ENCODE data around the gene HLCS. TPM values are rescaled to one million over a fixed set of nuclear protein-coding genes. Genes with fewer than 3 reads are reported as not detected.

HLCS gene
- total and polyA plus RNA-seq, 2 donors from 2014 or later, result 4.5 to 29.6 TPM

DNA sequence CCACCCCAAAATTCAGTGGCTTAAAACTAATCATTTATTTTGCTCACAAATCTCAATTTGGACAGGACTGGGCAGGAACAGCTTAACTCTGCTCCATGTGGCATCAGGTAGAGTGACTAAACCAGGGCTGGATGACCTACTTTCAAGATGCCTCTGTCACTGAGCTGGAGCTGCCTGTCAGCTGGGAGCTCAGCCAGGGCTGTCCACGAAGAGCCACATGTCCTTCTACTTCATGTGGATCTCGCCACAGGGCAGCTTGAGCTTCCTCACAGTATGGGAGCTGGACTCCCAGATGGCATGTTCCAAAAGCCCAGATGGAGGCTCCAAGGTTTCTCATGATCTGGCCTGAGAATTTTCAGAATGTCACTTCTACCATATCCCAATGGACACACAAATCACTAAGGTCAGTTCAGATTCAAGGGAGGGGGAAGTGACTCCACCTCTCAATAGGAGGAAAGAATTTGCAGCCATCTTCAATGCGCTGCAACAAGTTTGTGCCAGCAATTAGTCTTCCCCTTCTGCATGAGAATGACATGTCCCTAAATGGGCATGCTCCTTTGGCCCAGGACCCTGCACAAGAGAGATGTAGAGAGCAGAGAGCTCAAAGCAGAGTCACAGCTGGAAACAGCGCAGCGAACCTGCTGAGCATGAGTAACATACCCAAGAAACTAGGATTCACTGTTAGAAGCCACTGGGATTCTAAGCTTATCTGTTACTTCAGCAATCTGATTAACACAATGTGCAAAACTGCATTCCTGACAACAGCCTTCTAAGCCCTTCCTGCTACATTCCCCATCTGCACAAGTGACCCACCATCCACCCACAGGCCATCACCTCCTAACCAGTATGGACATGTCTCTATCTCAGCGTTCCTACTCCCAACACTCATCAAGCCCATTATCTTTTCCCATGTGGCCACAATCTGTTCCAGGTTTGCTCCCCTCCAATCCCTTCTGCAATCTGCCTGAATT, 17.0 kb downstream of the HLCS start:
- TF ChIP-seq, protein P1, sequence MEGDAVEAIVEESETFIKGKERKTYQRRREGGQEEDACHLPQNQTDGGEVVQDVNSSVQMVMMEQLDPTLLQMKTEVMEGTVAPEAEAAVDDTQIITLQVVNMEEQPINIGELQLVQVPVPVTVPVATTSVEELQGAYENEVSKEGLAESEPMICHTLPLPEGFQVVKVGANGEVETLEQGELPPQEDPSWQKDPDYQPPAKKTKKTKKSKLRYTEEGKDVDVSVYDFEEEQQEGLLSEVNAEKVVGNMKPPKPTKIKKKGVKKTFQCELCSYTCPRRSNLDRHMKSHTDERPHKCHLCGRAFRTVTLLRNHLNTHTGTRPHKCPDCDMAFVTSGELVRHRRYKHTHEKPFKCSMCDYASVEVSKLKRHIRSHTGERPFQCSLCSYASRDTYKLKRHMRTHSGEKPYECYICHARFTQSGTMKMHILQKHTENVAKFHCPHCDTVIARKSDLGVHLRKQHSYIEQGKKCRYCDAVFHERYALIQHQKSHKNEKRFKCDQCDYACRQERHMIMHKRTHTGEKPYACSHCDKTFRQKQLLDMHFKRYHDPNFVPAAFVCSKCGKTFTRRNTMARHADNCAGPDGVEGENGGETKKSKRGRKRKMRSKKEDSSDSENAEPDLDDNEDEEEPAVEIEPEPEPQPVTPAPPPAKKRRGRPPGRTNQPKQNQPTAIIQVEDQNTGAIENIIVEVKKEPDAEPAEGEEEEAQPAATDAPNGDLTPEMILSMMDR (IDR thresholded peaks at IDR 0.05; ENCODE audit: borderline replicate concordance, extremely low read depth, insufficient read depth), result no peak
- no peak for FAIRE-seq

DNA sequence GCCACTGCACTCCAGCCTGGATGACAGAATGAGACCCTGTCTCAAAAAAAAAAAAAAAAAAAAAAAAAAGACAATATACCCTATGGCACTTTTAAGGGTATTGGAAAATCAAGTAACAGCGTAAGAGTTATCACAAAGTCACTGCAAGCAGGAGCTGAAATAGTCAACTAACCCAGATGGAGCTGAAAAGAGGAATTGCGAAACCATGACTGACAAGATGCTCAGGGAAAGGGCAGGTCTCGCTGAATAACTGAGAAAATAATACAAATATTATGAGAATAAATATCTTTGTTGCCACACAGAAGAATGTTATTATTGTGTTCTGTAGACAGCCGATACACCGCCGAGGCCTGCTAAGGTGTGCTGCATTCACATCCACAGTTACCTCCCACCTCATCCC, 17.8 kb downstream of the HLCS start:
- Histone ChIP-seq H3K4me1 (ENCODE audit: control insufficient read depth in 2 of 3, insufficient read depth in 2 of 3, low read depth in 1 of 3, low read length in 3 of 3) (no peaks in the 10 kb centered on the region), H3K4me3 (ENCODE audit: low read length in 3 of 3) (no peak overlapping the region), H3K27me3 (ENCODE audit: control insufficient read depth, insufficient read depth, low read length) (no peaks in the 10 kb centered on the region), H3K36me3 (ENCODE audit: control insufficient read depth in 2 of 3, insufficient read depth in 3 of 3, low read length in 3 of 3) (peaks cover 0 to 2% (median 0%) of the 10 kb centered on the region in 3 donors), H3K9ac (ENCODE audit: low read length in 3 of 3) (no peak overlapping the region), H3K9me3 (ENCODE audit: control insufficient read depth in 2 of 3, insufficient read depth in 1 of 3, low read length in 3 of 3) (peaks cover 0 to 6% (median 0%) of the 10 kb centered on the region in 3 donors), H3K27ac (ENCODE audit: low read depth in 2 of 2, low read length in 2 of 2) (no peak overlapping the region)
- no peak for FAIRE-seq
- TF ChIP-seq, protein P1 (IDR thresholded peaks at IDR 0.05; ENCODE audit: borderline replicate concordance, extremely low read depth, insufficient read depth), result no peak
- intact Hi-C loops (cut with DNase I), result no loop called here
- no peak for DNase-seq

More for the DNA sequence above, 17.0 kb downstream of the HLCS start:
- intact Hi-C loops (cut with DNase I), result no loop called here
- Histone ChIP-seq H3K4me3 (ENCODE audit: low read length in 3 of 3) (no peak overlapping the region), H3K4me1 (ENCODE audit: control insufficient read depth in 2 of 3, insufficient read depth in 2 of 3, low read depth in 1 of 3, low read length in 3 of 3) (no peaks in the 10 kb centered on the region), H3K27ac (ENCODE audit: low read depth in 2 of 2, low read length in 2 of 2) (no peak overlapping the region), H3K27me3 (ENCODE audit: control insufficient read depth, insufficient read depth, low read length) (no peaks in the 10 kb centered on the region), H3K9me3 (ENCODE audit: control insufficient read depth in 2 of 3, insufficient read depth in 1 of 3, low read length in 3 of 3) (peaks cover 0 to 6% (median 0%) of the 10 kb centered on the region in 3 donors), H3K9ac (ENCODE audit: low read length in 3 of 3) (no peak overlapping the region), H3K36me3 (ENCODE audit: control insufficient read depth in 2 of 3, insufficient read depth in 3 of 3, low read length in 3 of 3) (peaks cover 0 to 2% (median 0%) of the 10 kb centered on the region in 3 donors)
- no peak for DNase-seq

GRCh38 chr21:36946949-36947356, 19.5 kb downstream of the HLCS start:
- DNase-seq (peak in 2 of 5 donors; percentile 42 to 45), FAIRE-seq (no peak)
- Histone ChIP-seq H3K9ac (ENCODE audit: low read length in 3 of 3) (no peak overlapping the region), H3K4me3 (ENCODE audit: low read length in 3 of 3) (no peak overlapping the region), H3K27me3 (ENCODE audit: control insufficient read depth, insufficient read depth, low read length) (no peaks in the 10 kb centered on the region), H3K27ac (ENCODE audit: low read depth in 2 of 2, low read length in 2 of 2) (no peak overlapping the region), H3K36me3 (ENCODE audit: control insufficient read depth in 2 of 3, insufficient read depth in 3 of 3, low read length in 3 of 3) (peaks cover 0 to 2% (median 0%) of the 10 kb centered on the region in 3 donors), H3K4me1 (ENCODE audit: control insufficient read depth in 2 of 3, insufficient read depth in 2 of 3, low read depth in 1 of 3, low read length in 3 of 3) (no peaks in the 10 kb centered on the region), H3K9me3 (ENCODE audit: control insufficient read depth in 2 of 3, insufficient read depth in 1 of 3, low read length in 3 of 3) (peaks cover 0 to 6% (median 0%) of the 10 kb centered on the region in 3 donors)
- intact Hi-C loops (cut with DNase I), result no loop called here
- TF ChIP-seq, protein P1 (IDR thresholded peaks at IDR 0.05; ENCODE audit: borderline replicate concordance, extremely low read depth, insufficient read depth), result no peak
